Measurements from ENCODE around the gene TMEM198. TPM values are rescaled to one million over a fixed set of nuclear protein-coding genes. Genes with fewer than 3 reads are reported as not detected.

TMEM198 gene
- total and polyA plus RNA-seq, 2 donors (not counting 3 experiments of a cell fraction or from before 2014, with no cell fraction given): not detected

GRCh38 chr2:219533930-219534661, 9.7 kb upstream of the TMEM198 start:
- no peaks in the 10 kb centered on the region for H3K36me3 ChIP-seq (ENCODE audit: control insufficient read depth in 2 of 2, extremely low read depth in 1 of 2, insufficient read depth in 2 of 2, low read length in 2 of 2)
- no peaks in the 10 kb centered on the region for H4K20me1 ChIP-seq (replicated peaks; ENCODE audit: control insufficient read depth, extremely low read depth, insufficient read depth, low read length)
- ChIA-PET CTCF (interaction anchor here (1.2 to 12.6 kb wide), 4 partner anchors 43 to 132 kb away, joined by 3 to 731 read pairs (median 255); partner anchors contain the start of gene GMPPA), POLR2A (no interaction called here)
- no peaks in the 10 kb centered on the region for H3K4me1 ChIP-seq (ENCODE audit: control insufficient read depth, extremely low read depth, insufficient read depth, low read length)
- BruUV-seq (replicated peaks): no TSS peak
- FAIRE-seq (no peak), DNase-seq (ENCODE audit: low read depth, low spot score) (no peak)
- H3K9me1 ChIP-seq (replicated peaks; ENCODE audit: control insufficient read depth, extremely low read depth, insufficient read depth, low read length): no peaks in the 10 kb centered on the region
- no peaks in the 10 kb centered on the region for H3K9me3 ChIP-seq (replicated peaks; ENCODE audit: control insufficient read depth, insufficient read depth, low read length)
- no peak overlapping the region for H3K4me3 ChIP-seq (replicated peaks in 1 of 3; ENCODE audit: insufficient read depth in 1 of 3, low read depth in 1 of 3, low read length in 3 of 3)
- H2AFZ ChIP-seq (ENCODE audit: low read depth, low read length): no peak overlapping the region
- dilution Hi-C loops (cut with MboI; ENCODE audit: extremely low pct_ligation_motif_present, low sequenced_read_pairs): no loop called here
- H3K79me2 ChIP-seq (ENCODE audit: control insufficient read depth, insufficient read depth, low read length): no peaks in the 10 kb centered on the region
- no peak overlapping the region for H3K9ac ChIP-seq (replicated peaks; ENCODE audit: extremely low read depth, insufficient read depth, low read length)
- H3K27ac ChIP-seq (ENCODE audit: insufficient read depth, low read depth, low read length): no peak overlapping the region
- intact Hi-C loops (cut with micrococcal nuclease): no loop called here
- TF ChIP-seq CTCF (IDR thresholded peaks at IDR 0.05; ENCODE audit: extremely low read depth in 1 of 2, insufficient read depth in 1 of 2, low read depth in 1 of 2, low read length in 2 of 2) (no peak), JUN (IDR thresholded peaks at IDR 0.05; ENCODE audit: borderline replicate concordance, insufficient read depth, insufficient read length, low read depth) (no peak), MAX (IDR thresholded peaks at IDR 0.05; ENCODE audit: insufficient read depth, insufficient read length) (no peak), FOS (IDR thresholded peaks at IDR 0.05; ENCODE audit: borderline replicate concordance, insufficient read depth, low read length) (no peak)
- H3K4me2 ChIP-seq (ENCODE audit: insufficient read depth, low read length): no peak overlapping the region
- H3K27me3 ChIP-seq (ENCODE audit: control insufficient read depth in 2 of 2, insufficient read depth in 2 of 2, low read length in 2 of 2): peaks cover 9 to 18% of the 10 kb centered on the region in 2 experiments
